Calu3 (cell line): ENCODE measurements around the gene BCAN. TPM values are rescaled to one million over a fixed set of nuclear protein-coding genes. Genes with fewer than 3 reads are reported as not detected.

ENCODE experiments used
- BruUV-seq: library from RNA; stranded (reverse); fragments of 400-500 nt; replicated peaks from 2 replicates; lab custom pipeline; 2021; lab: Mats Ljungman, UMichigan
- CTCF ChIA-PET: fragments of 300-600 bp; sonication (Branson Sonifier 250); formaldehyde crosslinking; loops from one replicate; lab custom pipeline; 2022; ENCODE audit warnings: antibody characterized with exemption; lab: Charles Lee
- DNase-seq: peaks from one replicate; pipeline ENCODE4 v3.0.0; 2022
- H3K27ac Mint-ChIP-seq: one replicate; pipeline ENCODE4 v1.8.0; 2022; ENCODE audit warnings: mixed read lengths; ENCODE audit not compliant: unreplicated experiment
- H3K27me3 Mint-ChIP-seq: one replicate; pipeline ENCODE4 v1.8.0; 2022; ENCODE audit warnings: mixed read lengths; ENCODE audit not compliant: unreplicated experiment
- H3K36me3 Mint-ChIP-seq: one replicate; pipeline ENCODE4 v1.8.0; 2022; ENCODE audit warnings: mild to moderate bottlenecking, moderate library complexity, mixed read lengths; ENCODE audit not compliant: insufficient read depth, unreplicated experiment
- H3K4me1 Mint-ChIP-seq: one replicate; pipeline ENCODE4 v1.8.0; 2022; ENCODE audit warnings: mild to moderate bottlenecking, low read depth, mixed read lengths; ENCODE audit not compliant: unreplicated experiment
- H3K4me3 Mint-ChIP-seq: one replicate; pipeline ENCODE4 v1.8.0; 2022; ENCODE audit warnings: mild to moderate bottlenecking, low read depth, moderate library complexity, mixed read lengths; ENCODE audit not compliant: unreplicated experiment
- H3K9me3 Mint-ChIP-seq: one replicate; pipeline ENCODE4 v1.8.0; 2022; ENCODE audit warnings: low read depth, mixed read lengths; ENCODE audit not compliant: unreplicated experiment
- CTCF ChIP-seq: fragments of 200-600 bp; IDR thresholded peaks from one replicate; pipeline ENCODE4 v1.8.0; 2022; ENCODE audit warnings: antibody characterized with exemption; ENCODE audit not compliant: unreplicated experiment
- intact Hi-C: fragments of 100-400 bp; cut with micrococcal nuclease; formaldehyde crosslinking; loops from one replicate; pipeline ENCODE4 v1.10.0; 2022; ENCODE audit not compliant: unreplicated experiment
- total RNA-seq: library from RNA; stranded (reverse); gene quantifications from 2 replicates; pipeline ENCODE4 v1.2.3, GENCODE V29; 2022

BCAN gene
- total RNA-seq, 1 experiment from 2014 or later: not detected

- Mint-ChIP-seq H3K9me3 (no peaks in the 10 kb centered on the region), H3K27me3 (no peaks in the 10 kb centered on the region), H3K36me3 (peaks cover 61% of the 10 kb centered on the region), H3K4me1 (peaks cover 52% of the 10 kb centered on the region), H3K4me3 (peak overlapping the region; percentile 27), H3K27ac (no peak overlapping the region)
- CTCF ChIA-PET: interaction anchor here (0.6 to 1.8 kb wide), 4 partner anchors 21 to 242 kb away, joined by 4 to 7 read pairs (median 4); no protein-coding TSS in a partner anchor
- TF ChIP-seq CTCF: peak; percentile 97
- no TSS peak for BruUV-seq
- intact Hi-C loops: loop anchor here (1.0 kb wide), 1 partner anchor 30 kb away; no protein-coding TSS in a partner anchor
- peak; percentile 83 for DNase-seq
These were observed 15.2 kb downstream of the BCAN start for GRCh38 chr1:156656806-156657740.

DNA sequence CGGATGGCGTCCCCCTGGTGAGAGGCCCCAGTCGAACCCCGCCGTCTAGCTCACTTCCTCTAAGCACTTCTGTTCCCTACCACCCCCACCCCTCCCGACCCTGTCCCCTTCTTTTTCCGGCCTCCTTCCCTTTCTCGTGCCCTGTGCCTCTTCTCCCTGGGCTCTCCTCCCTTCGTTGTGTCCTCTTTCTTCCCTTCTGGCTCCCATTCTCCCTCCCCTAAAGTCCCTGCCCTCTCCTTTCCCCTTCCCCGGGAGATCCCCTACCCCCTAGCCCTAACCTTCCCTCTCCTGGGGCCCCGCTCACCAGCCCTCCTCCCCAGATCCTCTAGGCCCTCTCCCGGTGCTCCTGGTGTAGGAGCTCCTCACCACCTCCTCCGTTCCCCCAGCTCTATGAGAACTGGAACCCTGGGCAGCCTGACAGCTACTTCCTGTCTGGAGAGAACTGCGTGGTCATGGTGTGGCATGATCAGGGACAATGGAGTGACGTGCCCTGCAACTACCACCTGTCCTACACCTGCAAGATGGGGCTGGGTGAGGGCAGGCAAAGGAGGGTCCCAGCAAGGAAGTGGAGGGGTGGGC is 15.9 kb downstream of the BCAN start:
- no peak overlapping the region for H3K27ac Mint-ChIP-seq
- H3K36me3 Mint-ChIP-seq: peaks cover 60% of the 10 kb centered on the region
- DNase-seq: no peak
- intact Hi-C loops: loop anchor here (1.0 kb wide), 1 partner anchor 31 kb away; no protein-coding TSS in a partner anchor
- no peaks in the 10 kb centered on the region for H3K27me3 Mint-ChIP-seq
- peaks cover 59% of the 10 kb centered on the region for H3K4me1 Mint-ChIP-seq
- H3K9me3 Mint-ChIP-seq: no peaks in the 10 kb centered on the region
- H3K4me3 Mint-ChIP-seq: peak overlapping the region; percentile 27
- BruUV-seq: no TSS peak
- peak; percentile 10 for TF ChIP-seq CTCF
- CTCF ChIA-PET: interaction anchor here (0.6 to 1.8 kb wide), 5 partner anchors 20 to 243 kb away, joined by 4 to 7 read pairs (median 5); partner anchors contain the start of gene METTL25B

DNA sequence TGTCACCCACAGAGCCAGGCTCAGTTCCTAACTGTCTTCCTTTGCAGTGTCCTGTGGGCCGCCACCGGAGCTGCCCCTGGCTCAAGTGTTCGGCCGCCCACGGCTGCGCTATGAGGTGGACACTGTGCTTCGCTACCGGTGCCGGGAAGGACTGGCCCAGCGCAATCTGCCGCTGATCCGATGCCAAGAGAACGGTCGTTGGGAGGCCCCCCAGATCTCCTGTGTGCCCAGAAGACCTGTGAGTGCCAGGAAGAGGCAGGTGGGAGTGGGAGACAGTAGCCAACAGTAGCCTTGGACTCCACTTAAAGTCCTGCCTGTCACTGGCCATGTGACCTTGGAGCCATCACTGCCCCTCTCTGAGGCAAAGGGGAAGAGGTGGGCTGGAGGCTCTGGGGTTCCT is 16.6 kb downstream of the BCAN start:
- peaks cover 66% of the 10 kb centered on the region for H3K4me1 Mint-ChIP-seq
- BruUV-seq: no TSS peak
- H3K36me3 Mint-ChIP-seq: peaks cover 56% of the 10 kb centered on the region
- CTCF ChIA-PET: interaction anchor here (0.8 to 1.8 kb wide), 2 partner anchors 34 to 69 kb away, joined by 5 to 7 read pairs; partner anchors contain the start of gene METTL25B
- peak overlapping the region; percentile 87 for H3K4me3 Mint-ChIP-seq
- DNase-seq: no peak
- H3K9me3 Mint-ChIP-seq: no peaks in the 10 kb centered on the region
- H3K27me3 Mint-ChIP-seq: no peaks in the 10 kb centered on the region
- H3K27ac Mint-ChIP-seq: no peak overlapping the region
- intact Hi-C loops: no loop called here
- TF ChIP-seq CTCF: no peak

DNA sequence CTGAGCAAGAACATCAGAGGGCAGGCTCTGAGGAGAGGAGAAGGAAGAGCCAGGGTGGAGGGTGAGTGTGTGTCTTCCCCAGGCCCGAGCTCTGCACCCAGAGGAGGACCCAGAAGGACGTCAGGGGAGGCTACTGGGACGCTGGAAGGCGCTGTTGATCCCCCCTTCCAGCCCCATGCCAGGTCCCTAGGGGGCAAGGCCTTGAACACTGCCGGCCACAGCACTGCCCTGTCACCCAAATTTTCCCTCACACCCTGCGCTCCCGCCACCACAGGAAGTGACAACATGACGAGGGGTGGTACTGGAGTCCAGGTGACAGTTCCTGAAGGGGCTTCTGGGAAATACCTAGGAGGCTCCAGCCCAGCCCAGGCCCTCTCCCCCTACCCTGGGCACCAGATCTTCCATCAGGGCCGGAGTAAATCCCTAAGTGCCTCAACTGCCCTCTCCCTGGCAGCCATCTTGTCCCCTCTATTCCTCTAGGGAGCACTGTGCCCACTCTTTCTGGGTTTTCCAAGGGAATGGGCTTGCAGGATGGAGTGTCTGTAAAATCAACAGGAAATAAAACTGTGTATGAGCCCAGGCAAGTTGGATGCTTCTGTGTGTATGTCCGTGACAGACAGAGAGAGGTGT is 17.1 kb downstream of the BCAN start:
- Mint-ChIP-seq H3K4me3 (peak overlapping the region; percentile 87), H3K36me3 (peaks cover 53% of the 10 kb centered on the region), H3K4me1 (peaks cover 72% of the 10 kb centered on the region), H3K27me3 (no peaks in the 10 kb centered on the region), H3K9me3 (no peaks in the 10 kb centered on the region), H3K27ac (peak overlapping the region; percentile 88)
- CTCF ChIA-PET: interaction anchor here (0.9 to 3.7 kb wide), 6 partner anchors 17 to 67 kb away, joined by 3 to 45 read pairs (median 8); partner anchors contain the start of genes CRABP2 and NES
- intact Hi-C loops: no loop called here
- no peak for DNase-seq
- BruUV-seq: no TSS peak
- no peak for TF ChIP-seq CTCF
